ENCODE results near the gene TRIL.

GRCh38 chr7:28996836-28997235, 38.7 kb upstream of the TRIL start:
- TF ChIP-seq CTCF (conservative IDR thresholded peaks at IDR 0.05) (no peak), EZH2 (IDR thresholded peaks at IDR 0.05; ENCODE audit: low read depth) (no peak)
